ENCODE measurements around the gene LDLRAD4.

DNA sequence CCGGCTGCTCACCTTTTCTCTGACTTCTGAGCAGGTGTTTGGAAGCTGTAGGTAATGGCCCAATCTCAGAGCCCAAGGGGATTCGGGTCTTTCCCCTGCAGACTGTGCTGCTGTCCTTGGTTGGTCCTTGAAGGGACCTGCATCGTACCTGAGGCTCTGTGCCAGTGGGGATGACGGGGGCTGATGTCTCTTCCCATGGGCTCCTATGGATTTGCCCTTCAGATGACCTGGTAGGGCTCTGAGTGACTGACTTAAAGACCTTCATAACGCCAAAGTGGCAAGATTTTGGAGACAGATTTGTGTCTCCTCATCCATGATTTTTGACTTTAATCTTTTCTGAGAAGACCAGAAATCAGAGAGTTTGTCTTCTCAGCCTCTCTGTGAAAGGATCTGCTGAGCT lies 341.7 kb downstream of the LDLRAD4 start:
- TF ChIP-seq GATA2 (IDR thresholded peaks at IDR 0.05; ENCODE audit: low read depth, low read length) (no peak), GATA3 (IDR thresholded peaks at IDR 0.05; ENCODE audit: low read depth, low read length) (no peak)
